HEK293 (cell line): ENCODE results near the gene ZNF197.

Experiments used
- CTCF ChIA-PET: fragments of 350-600 bp; formaldehyde crosslinking; extraction: SDS; loops from one replicate; lab custom pipeline; 2021; ENCODE audit warnings: antibody characterized with exemption; lab: Yijun Ruan, JAX
- POLR2A ChIA-PET: fragments of 300-600 bp; formaldehyde crosslinking; extraction: SDS; loops from one replicate; lab custom pipeline; 2020; ENCODE audit warnings: antibody characterized with exemption, inconsistent platforms; lab: Yijun Ruan, JAX
- H3K27ac ChIP-seq: fragments of 200-500 bp; sonication (Bioruptor generic); 2 replicates; pipeline ENCODE4 v1.5.1; 2014; ENCODE audit warnings: low read depth, low read length, control low read depth, inconsistent platforms; ENCODE audit errors: extremely low read depth
- H3K36me3 ChIP-seq, 2 experiments: fragments of 200-500 bp in 1 of 2; sonication (Bioruptor generic) in 1 of 2; 1 replicate in 1 of 2; 2 replicates in 1 of 2; pipeline ENCODE4 v1.5.1; 2014 to 2017; ENCODE audit warnings: inconsistent platforms in 2 of 2, low read length in 2 of 2; ENCODE audit not compliant: control insufficient read depth in 2 of 2, insufficient read depth in 1 of 2
- H3K4me1 ChIP-seq: fragments of 200-500 bp; sonication (Bioruptor generic); 2 replicates; pipeline ENCODE4 v1.5.1; 2014; ENCODE audit warnings: mild to moderate bottlenecking, low read length, inconsistent platforms; ENCODE audit not compliant: control insufficient read depth, insufficient read depth
- H3K4me3 ChIP-seq: 2 replicates; pipeline ENCODE4 v1.5.1; 2011; ENCODE audit warnings: low read depth, mild to moderate bottlenecking, control low read depth, low read length, moderate library complexity
- H3K9me3 ChIP-seq: fragments of 200-500 bp; sonication (Bioruptor generic); 2 replicates; pipeline ENCODE4 v1.5.1; 2014; ENCODE audit warnings: low read depth, low read length, inconsistent platforms; ENCODE audit not compliant: control insufficient read depth, insufficient read depth
- EGR2 ChIP-seq: fragments of 450-650 bp; formaldehyde crosslinking; IDR thresholded peaks from 2 replicates; pipeline ENCODE4 v1.5.1; 2016; ENCODE audit warnings: low read depth, missing biosample characterization, missing genetic modification characterization
- GLI2 ChIP-seq: fragments of 450-650 bp; formaldehyde crosslinking; IDR thresholded peaks from 2 replicates; pipeline ENCODE4; 2017; ENCODE audit warnings: missing biosample characterization, missing genetic modification characterization, low read depth, borderline replicate concordance
- GLIS1 ChIP-seq: fragments of 450-650 bp; formaldehyde crosslinking; IDR thresholded peaks from 2 replicates; pipeline ENCODE4 v1.5.1; 2016; ENCODE audit warnings: missing biosample characterization, missing genetic modification characterization
- GLIS2 ChIP-seq: fragments of 450-650 bp; formaldehyde crosslinking; IDR thresholded peaks from 2 replicates; pipeline ENCODE4 v1.5.1; 2016; ENCODE audit warnings: missing biosample characterization, missing genetic modification characterization
- MYNN ChIP-seq: fragments of 450-650 bp; formaldehyde crosslinking; IDR thresholded peaks from 2 replicates; pipeline ENCODE4 v1.5.1; 2016; ENCODE audit warnings: missing biosample characterization, missing genetic modification characterization, borderline replicate concordance
- PBX3 ChIP-seq: sonication (generic); formaldehyde crosslinking; IDR thresholded peaks from 2 replicates; pipeline ENCODE4 v1.8.1; 2022; ENCODE audit warnings: mild to moderate bottlenecking, moderate library complexity, missing genetic modification reagents
- SETDB1 ChIP-seq: IDR thresholded peaks from one replicate; pipeline ENCODE4 v1.6.1; 2017; ENCODE audit warnings: mild to moderate bottlenecking, low read length, moderate library complexity, mixed read lengths; ENCODE audit not compliant: insufficient read length
- SP3 ChIP-seq: fragments of 450-650 bp; formaldehyde crosslinking; IDR thresholded peaks from 2 replicates; pipeline ENCODE4 v1.5.1; 2016; ENCODE audit warnings: missing biosample characterization, missing genetic modification characterization
- TCF7L2 ChIP-seq: IDR thresholded peaks from 2 replicates; pipeline ENCODE4 v1.6.1; 2011; ENCODE audit warnings: low read depth, mild to moderate bottlenecking, inconsistent platforms, low read length, moderate library complexity, borderline replicate concordance
- WT1 ChIP-seq: fragments of 450-650 bp; formaldehyde crosslinking; IDR thresholded peaks from 2 replicates; pipeline ENCODE4 v1.5.1; 2016; ENCODE audit warnings: missing biosample characterization, missing genetic modification characterization
- ZIC2 ChIP-seq: fragments of 450-650 bp; formaldehyde crosslinking; IDR thresholded peaks from 2 replicates; pipeline ENCODE4 v1.5.1; 2016; ENCODE audit warnings: missing biosample characterization, missing genetic modification characterization
- ZNF112 ChIP-seq: fragments of 450-650 bp; formaldehyde crosslinking; IDR thresholded peaks from 2 replicates; pipeline ENCODE4 v1.5.0; 2017; ENCODE audit warnings: missing biosample characterization, missing genetic modification characterization
- ZNF155 ChIP-seq: fragments of 450-650 bp; formaldehyde crosslinking; IDR thresholded peaks from 2 replicates; pipeline ENCODE4 v1.5.1; 2016; ENCODE audit warnings: missing biosample characterization, missing genetic modification characterization
- ZNF174 ChIP-seq: fragments of 450-650 bp; formaldehyde crosslinking; IDR thresholded peaks from 2 replicates; pipeline ENCODE4 v1.5.0; 2017; ENCODE audit warnings: missing biosample characterization, mild to moderate bottlenecking, missing genetic modification characterization
- ZNF48 ChIP-seq: fragments of 450-650 bp; formaldehyde crosslinking; IDR thresholded peaks from 2 replicates; pipeline ENCODE4 v1.5.1; 2016; ENCODE audit warnings: missing biosample characterization, missing genetic modification characterization
- ZNF585B ChIP-seq: fragments of 450-650 bp; formaldehyde crosslinking; IDR thresholded peaks from 2 replicates; pipeline ENCODE4 v1.5.1; 2016; ENCODE audit warnings: missing biosample characterization, missing genetic modification characterization
- ZSCAN30 ChIP-seq: fragments of 450-650 bp; IDR thresholded peaks from 2 replicates; pipeline ENCODE4 v1.5.1; 2018; ENCODE audit warnings: missing biosample characterization, mild to moderate bottlenecking, missing genetic modification characterization, moderate library complexity
- TF ChIP-seq, protein P1 (sequence below): fragments of 450-650 bp; formaldehyde crosslinking; IDR thresholded peaks from 2 replicates; pipeline ENCODE4 v1.5.1; 2016; ENCODE audit warnings: missing biosample characterization, missing genetic modification characterization
- TF ChIP-seq, protein P2 (sequence below): fragments of 450-650 bp; formaldehyde crosslinking; IDR thresholded peaks from 2 replicates; pipeline ENCODE4 v1.5.1; 2016; ENCODE audit warnings: missing biosample characterization, missing genetic modification characterization, low read depth
- TF ChIP-seq, protein P3 (sequence below): fragments of 450-650 bp; formaldehyde crosslinking; IDR thresholded peaks from 2 replicates; pipeline ENCODE4 v1.5.1; 2016; ENCODE audit warnings: missing biosample characterization, missing genetic modification characterization

The ZNF197 gene

GRCh38 chr3:44649709-44650108, 24.9 kb downstream of the ZNF197 start:
- POLR2A ChIA-PET: no interaction called here
- no peak overlapping the region for H3K27ac ChIP-seq
- CTCF ChIA-PET: interaction anchor here (1.1 kb wide), 1 partner anchor 264 kb away, joined by 4 read pairs; no protein-coding TSS in a partner anchor
- H3K4me3 ChIP-seq: no peak overlapping the region
- no peaks in the 10 kb centered on the region for H3K9me3 ChIP-seq
- no peak for TF ChIP-seq GLI2 (tag by site-specific recombination)
- TF ChIP-seq, protein P1, sequence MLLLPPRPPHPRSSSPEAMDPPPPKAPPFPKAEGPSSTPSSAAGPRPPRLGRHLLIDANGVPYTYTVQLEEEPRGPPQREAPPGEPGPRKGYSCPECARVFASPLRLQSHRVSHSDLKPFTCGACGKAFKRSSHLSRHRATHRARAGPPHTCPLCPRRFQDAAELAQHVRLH: no peak
- TF ChIP-seq, all 188 proteins: peak for 0
- Histone ChIP-seq H3K36me3 (peaks cover 0 to 41% of the 10 kb centered on the region in 2 experiments; a peak in 2 of 3 replicates), H3K4me1 (no peaks in the 10 kb centered on the region)

DNA sequence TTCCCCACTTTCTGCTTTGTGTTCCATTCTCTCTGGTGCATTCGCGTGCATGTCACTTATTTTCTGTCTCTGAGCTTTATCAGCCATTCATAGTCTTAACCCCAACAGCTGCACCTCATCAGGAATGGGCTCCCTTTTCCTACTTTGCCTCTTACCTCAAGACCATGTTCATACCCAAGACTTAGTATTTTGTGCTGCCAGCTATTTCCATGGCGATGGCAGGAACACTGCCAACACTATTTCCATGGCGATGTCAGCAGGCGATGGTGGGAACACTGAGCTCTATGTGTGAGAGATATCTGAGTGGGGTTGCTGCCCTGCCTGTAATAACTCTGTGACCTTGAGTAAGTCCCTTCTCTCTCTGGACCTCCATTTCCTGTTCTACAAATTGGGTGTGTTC, 29.2 kb downstream of the ZNF197 start:
- Histone ChIP-seq H3K9me3 (no peaks in the 10 kb centered on the region), H3K27ac (no peak overlapping the region), H3K36me3 (peaks cover 6 to 82% of the 10 kb centered on the region in 2 experiments), H3K4me3 (no peak overlapping the region), H3K4me1 (no peaks in the 10 kb centered on the region)
- CTCF ChIA-PET: no interaction called here
- POLR2A ChIA-PET: no interaction called here
- TF ChIP-seq GLIS1 (no peak), TCF7L2 (no peak), ZNF585B (tag by site-specific recombination) (no peak), WT1 (no peak), EGR2 (tag by site-specific recombination) (no peak), ZSCAN30 (tag by site-specific recombination) (no peak), ZNF48 (no peak), MYNN (no peak), ZNF112 (tag by site-specific recombination) (no peak), ZNF174 (tag by site-specific recombination) (no peak), PBX3 (no peak), SP3 (tag by site-specific recombination) (no peak), ZIC2 (tag by site-specific recombination) (no peak), GLIS2 (tag by site-specific recombination) (no peak)
- TF ChIP-seq, protein P2, sequence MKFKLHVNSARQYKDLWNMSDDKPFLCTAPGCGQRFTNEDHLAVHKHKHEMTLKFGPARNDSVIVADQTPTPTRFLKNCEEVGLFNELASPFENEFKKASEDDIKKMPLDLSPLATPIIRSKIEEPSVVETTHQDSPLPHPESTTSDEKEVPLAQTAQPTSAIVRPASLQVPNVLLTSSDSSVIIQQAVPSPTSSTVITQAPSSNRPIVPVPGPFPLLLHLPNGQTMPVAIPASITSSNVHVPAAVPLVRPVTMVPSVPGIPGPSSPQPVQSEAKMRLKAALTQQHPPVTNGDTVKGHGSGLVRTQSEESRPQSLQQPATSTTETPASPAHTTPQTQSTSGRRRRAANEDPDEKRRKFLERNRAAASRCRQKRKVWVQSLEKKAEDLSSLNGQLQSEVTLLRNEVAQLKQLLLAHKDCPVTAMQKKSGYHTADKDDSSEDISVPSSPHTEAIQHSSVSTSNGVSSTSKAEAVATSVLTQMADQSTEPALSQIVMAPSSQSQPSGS (tag by site-specific recombination): no peak
- TF ChIP-seq, protein P3, sequence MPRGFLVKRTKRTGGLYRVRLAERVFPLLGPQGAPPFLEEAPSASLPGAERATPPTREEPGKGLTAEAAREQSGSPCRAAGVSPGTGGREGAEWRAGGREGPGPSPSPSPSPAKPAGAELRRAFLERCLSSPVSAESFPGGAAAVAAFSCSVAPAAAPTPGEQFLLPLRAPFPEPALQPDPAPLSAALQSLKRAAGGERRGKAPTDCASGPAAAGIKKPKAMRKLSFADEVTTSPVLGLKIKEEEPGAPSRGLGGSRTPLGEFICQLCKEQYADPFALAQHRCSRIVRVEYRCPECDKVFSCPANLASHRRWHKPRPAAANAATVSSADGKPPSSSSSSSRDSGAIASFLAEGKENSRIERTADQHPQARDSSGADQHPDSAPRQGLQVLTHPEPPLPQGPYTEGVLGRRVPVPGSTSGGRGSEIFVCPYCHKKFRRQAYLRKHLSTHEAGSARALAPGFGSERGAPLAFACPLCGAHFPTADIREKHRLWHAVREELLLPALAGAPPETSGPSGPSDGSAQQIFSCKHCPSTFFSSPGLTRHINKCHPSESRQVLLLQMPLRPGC: no peak

DNA sequence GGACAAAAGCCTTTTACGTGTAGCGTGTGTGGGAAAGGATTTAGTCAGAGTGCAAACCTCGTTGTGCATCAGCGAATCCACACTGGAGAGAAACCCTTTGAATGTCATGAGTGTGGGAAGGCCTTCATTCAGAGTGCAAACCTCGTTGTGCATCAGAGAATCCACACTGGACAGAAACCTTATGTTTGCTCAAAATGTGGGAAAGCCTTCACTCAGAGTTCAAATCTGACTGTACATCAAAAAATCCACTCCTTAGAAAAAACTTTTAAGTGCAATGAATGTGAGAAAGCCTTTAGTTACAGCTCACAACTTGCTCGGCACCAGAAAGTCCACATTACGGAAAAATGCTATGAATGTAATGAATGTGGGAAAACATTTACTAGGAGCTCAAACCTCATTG, 34.2 kb downstream of the ZNF197 start:
- Histone ChIP-seq H3K4me1 (no peaks in the 10 kb centered on the region), H3K27ac (no peak overlapping the region), H3K9me3 (no peaks in the 10 kb centered on the region), H3K4me3 (no peak overlapping the region), H3K36me3 (peaks cover 6 to 84% of the 10 kb centered on the region in 2 experiments)
- POLR2A ChIA-PET: no interaction called here
- TF ChIP-seq SETDB1 (peak; percentile 89), ZNF155 (tag by site-specific recombination) (no peak)
- CTCF ChIA-PET: interaction anchor here (0.6 kb wide), 1 partner anchor 39 kb away, joined by 3 read pairs; no protein-coding TSS in a partner anchor
